Duodenal mucosa (tissue), 2 donors: ENCODE data around the gene PPP2CA.
A peak's percentile ranks its signal among the peaks of the same experiment; 100 is the strongest.
"Not testable (repeated sequence)": the region's sequence is repeated elsewhere in the genome, so short reads cannot be mapped to it uniquely, and the experiment has no call there.

Experiments used
- H3K27ac ChIP-seq: one replicate; pipeline ENCODE4 v1.7.0; 2013; ENCODE audit warnings: low read depth, low read length
- H3K27me3 ChIP-seq, 2 donors: one replicate each; pipeline ENCODE4 v1.7.0; 2013; ENCODE audit warnings: low read length in 2 of 2, control low read depth in 1 of 2; ENCODE audit not compliant: insufficient read depth in 2 of 2, control insufficient read depth in 1 of 2
- H3K36me3 ChIP-seq, 2 donors: one replicate each; pipeline ENCODE4 v1.7.0; 2013; ENCODE audit warnings: low read length in 2 of 2, control low read depth in 1 of 2; ENCODE audit not compliant: insufficient read depth in 2 of 2, control insufficient read depth in 1 of 2
- H3K4me1 ChIP-seq, 2 donors: one replicate each; pipeline ENCODE4 v1.7.0; 2013; ENCODE audit warnings: low read length in 2 of 2, control low read depth in 1 of 2; ENCODE audit not compliant: insufficient read depth in 2 of 2, control insufficient read depth in 1 of 2
- H3K4me3 ChIP-seq, 2 donors: one replicate each; pipeline ENCODE4 v1.7.0; 2013; ENCODE audit warnings: low read length in 2 of 2, low read depth in 1 of 2
- H3K9ac ChIP-seq, 2 donors: one replicate each; pipeline ENCODE4 v1.7.0; 2013; ENCODE audit warnings: low read length in 2 of 2, low read depth in 1 of 2
- H3K9me3 ChIP-seq, 2 donors: one replicate each; pipeline ENCODE4 v1.7.0; 2013; ENCODE audit warnings: low read length in 2 of 2, control low read depth in 1 of 2; ENCODE audit not compliant: control insufficient read depth in 1 of 2

The PPP2CA gene

DNA sequence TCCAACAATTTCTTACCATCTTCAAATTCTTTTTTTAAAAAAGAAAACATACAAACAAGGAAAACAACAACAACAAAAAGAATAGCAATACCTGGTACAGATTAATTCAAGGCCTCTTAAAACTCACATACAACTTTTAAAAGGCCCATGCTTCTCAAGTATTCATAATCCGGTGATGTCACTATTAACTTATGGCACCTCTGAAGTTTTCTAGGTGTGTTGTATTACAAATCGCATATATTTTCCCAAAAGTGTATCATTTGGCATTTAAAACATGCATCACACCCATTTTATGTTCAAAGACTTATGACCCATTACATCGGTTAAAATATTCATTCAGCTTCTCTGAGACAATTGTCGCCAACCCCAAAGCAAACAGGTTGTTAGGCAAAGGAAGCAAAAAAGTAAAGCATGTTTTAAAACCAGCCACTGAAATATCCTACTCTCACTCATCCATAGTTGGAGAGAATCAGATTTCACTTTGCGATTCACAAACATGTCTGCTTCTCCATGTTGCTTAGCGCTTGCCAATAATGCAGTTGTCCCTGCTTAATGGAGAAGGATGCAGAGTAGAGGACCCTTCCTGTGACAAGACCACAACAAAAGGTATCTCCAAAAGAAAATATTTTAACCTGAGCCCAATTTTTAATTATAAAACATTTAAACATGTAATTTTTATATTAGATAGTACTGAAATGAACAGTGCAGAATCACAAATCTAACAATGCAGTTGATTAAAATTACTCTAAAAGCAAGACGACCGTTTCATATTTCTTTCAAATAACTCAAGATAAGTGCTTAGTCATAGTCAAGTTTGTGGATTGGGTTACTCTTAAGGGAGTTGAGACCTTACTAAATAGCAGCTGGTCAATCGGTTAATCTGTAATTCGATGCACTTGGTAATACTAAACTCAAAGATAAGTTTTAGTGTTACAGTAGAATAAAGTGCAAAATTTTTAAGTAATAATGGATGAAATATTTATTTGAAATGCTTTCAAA, 50.7 kb downstream of the PPP2CA start:
- no peak overlapping the region for H3K27ac ChIP-seq
- peak overlapping the region; percentile 86 to 97 for H3K9ac ChIP-seq
- no peaks in the 10 kb centered on the region for H3K27me3 ChIP-seq
- H3K9me3 ChIP-seq, result no peaks in the 10 kb centered on the region
- H3K4me3 ChIP-seq, result peak overlapping the region; percentile 85 to 89
- H3K4me1 ChIP-seq, result peaks cover 28 to 40% of the 10 kb centered on the region in 2 donors
- H3K36me3 ChIP-seq, result peaks cover 8 to 31% of the 10 kb centered on the region in 2 donors

DNA sequence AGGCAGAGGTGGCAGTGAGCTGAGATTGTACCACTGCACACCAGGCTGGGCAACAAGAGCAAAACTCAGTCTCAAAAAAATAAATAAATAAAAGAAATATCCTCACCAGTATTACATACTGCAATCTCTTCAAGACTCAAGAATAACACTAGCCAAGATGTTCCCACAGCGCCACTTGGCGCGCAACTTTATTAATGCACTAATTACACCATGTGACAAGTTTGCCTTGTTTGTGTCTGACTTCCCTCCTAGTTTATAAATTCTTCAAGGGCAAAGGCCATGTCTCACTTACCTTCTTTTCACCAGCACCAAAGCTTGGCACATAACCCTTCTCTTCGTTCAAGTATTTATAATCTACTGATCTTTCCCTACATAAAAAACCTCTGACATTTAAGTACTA, 53.9 kb downstream of the PPP2CA start:
- Histone ChIP-seq H3K9me3 (no peaks in the 10 kb centered on the region), H3K9ac (no peak overlapping the region), H3K4me1 (peaks cover 19 to 30% of the 10 kb centered on the region in 2 donors), H3K4me3 (no peak overlapping the region), H3K27ac (no peak overlapping the region), H3K27me3 (no peaks in the 10 kb centered on the region), H3K36me3 (peaks cover 22 to 55% of the 10 kb centered on the region in 2 donors)

DNA sequence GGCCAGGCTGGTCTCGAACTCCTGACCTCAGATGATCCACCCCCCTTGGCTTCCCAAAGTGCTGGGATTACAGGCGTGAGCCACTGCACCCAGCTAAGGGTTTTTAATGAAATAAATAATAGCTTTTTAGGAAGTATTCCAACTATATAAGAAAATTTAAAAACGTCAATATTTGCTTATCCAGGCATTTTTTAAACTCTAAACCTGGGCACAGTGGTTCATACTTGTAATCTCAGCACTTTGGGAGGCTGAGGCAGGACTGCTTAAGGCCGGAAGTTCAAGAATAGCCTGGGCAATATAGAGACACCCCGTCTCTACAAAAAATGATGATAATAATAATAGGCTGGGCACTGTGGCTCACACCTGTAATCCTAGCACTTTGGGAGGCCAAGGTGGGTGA, 63.3 kb downstream of the PPP2CA start:
- Histone ChIP-seq H3K27ac (no peak overlapping the region), H3K9me3 (no peaks in the 10 kb centered on the region), H3K27me3 (no peaks in the 10 kb centered on the region), H3K4me3 (no peak overlapping the region), H3K9ac (no peak overlapping the region), H3K36me3 (peaks cover 34 to 77% of the 10 kb centered on the region in 2 donors), H3K4me1 (no peaks in the 10 kb centered on the region)

DNA sequence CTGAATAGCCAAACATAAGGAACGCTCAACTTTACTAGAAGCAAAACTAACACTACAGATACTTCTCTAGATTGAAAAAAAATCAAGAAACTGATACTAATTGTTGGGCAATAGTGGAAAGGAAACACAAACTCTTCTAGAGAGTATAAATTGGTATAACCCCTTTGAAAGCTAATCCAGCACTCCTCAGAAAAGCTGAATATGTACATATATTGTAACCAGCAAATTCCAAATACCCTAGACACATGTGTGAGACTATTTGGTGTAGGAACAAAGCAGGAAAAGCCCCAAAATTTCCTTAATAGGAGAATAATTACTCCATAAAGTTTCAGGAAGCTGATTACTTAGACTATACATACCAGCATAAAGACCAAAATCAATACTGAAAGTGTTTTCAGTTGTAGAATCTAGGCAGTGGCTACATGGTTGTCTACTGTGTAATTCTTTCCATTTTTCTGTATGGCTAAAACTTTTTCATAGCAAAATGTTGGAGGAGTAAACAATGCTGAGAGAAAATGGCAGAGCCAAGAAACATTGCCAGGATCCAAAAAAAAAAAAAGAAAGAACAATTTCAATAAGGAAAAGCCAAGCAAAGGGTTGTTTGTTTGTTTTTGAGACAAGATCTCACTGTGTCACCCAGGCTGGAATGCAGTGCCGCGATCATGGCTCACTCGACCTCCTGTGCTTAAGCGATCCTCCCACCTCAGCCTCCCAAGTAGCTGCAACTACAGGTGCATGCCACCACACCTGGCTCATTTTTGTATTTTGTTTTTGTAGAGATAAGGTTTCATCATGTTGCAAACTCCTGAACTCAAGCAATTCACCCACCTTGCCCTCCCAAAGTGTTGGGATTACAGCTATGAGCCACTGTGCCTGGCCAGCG, 64.1 kb downstream of the PPP2CA start:
- H3K27ac ChIP-seq, result no peak overlapping the region
- no peaks in the 10 kb centered on the region for H3K4me1 ChIP-seq
- no peaks in the 10 kb centered on the region for H3K9me3 ChIP-seq
- H3K36me3 ChIP-seq, result peaks cover 30 to 75% of the 10 kb centered on the region in 2 donors
- no peaks in the 10 kb centered on the region for H3K27me3 ChIP-seq
- H3K4me3 ChIP-seq, result no peak overlapping the region
- no peak overlapping the region for H3K9ac ChIP-seq

DNA sequence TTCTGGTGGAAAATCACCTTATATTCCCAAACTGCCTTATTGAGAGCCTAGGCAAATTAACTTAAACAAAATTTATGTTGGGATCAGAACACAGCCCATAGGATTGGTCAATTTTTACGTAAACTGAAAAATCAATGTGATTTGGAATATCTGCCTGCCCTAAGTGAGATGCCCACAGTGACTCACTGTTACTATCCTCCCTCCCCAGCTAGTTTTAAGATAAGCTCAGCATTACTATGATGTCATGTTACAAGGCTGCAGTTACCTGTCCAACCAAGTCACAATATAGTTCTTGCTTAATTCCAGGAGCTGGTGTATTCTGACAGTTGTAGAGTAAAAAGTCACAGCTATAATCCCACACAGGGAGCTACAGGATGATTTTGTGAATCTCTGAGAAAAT, 72.2 kb downstream of the PPP2CA start:
- Histone ChIP-seq H3K27me3 (no peaks in the 10 kb centered on the region), H3K9ac (no peak overlapping the region), H3K9me3 (no peaks in the 10 kb centered on the region), H3K4me3 (no peak overlapping the region), H3K4me1 (peaks cover 0 to 19% of the 10 kb centered on the region in 2 donors), H3K27ac (no peak overlapping the region), H3K36me3 (peaks cover 44 to 83% of the 10 kb centered on the region in 2 donors)

DNA sequence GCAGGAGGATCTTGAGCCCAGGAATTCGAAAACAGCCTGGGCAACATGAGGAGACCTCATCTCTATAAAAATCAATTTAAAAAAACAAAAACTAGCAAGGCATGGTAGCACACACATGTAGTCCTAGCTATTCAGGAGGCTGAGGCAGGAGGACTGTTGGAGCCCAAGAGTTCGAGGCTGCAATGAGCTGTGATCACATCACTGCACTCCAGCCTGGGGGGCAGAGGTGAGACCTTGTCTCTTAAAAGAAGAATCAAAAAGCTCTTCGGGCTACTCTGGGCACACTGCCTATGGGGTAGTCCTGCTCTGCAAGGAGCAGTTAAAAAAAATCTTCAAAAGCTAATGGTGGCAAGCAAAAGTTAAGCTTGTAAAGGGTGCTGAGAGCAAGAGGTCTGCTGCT, 72.6 kb downstream of the PPP2CA start:
- H3K36me3 ChIP-seq, result peaks cover 42 to 81% of the 10 kb centered on the region in 2 donors
- no peak overlapping the region for H3K27ac ChIP-seq
- no peaks in the 10 kb centered on the region for H3K9me3 ChIP-seq
- no peak overlapping the region for H3K9ac ChIP-seq
- no peaks in the 10 kb centered on the region for H3K27me3 ChIP-seq
- H3K4me3 ChIP-seq, result no peak overlapping the region
- peaks cover 0 to 19% of the 10 kb centered on the region in 2 donors for H3K4me1 ChIP-seq

DNA sequence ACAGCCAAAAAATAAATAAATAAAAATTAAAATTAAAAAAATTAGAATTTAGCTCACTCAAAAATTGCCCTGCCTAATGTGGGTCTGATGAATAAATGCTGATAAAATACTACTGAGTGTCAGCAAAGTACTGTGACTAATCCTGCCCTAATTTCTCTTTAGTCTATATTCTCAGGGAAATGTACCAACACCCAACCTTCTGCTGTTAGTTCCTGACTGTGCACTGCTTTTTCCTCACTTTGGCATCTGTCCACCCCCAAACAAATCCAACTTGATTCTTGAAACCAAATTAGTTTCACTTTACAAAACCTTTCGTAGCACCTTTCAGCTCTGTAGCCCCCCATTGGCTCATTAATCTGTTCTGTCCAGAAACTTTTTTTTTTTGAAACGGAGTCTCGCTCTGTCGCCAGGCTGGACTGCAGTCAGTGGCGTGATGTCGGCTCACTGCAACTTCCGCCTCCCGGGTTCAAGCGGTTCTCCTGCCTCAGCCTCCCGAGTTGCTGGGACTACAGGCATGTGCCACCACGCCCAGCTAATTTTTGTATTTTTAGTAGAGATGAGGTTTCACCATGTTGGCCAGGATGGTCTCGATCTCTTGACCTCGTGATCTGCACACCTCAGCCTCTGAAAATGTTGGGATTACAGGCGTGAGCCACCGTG, 73.6 kb downstream of the PPP2CA start:
- Histone ChIP-seq H3K4me1 (peaks cover 0 to 19% of the 10 kb centered on the region in 2 donors), H3K36me3 (peaks cover 35 to 72% of the 10 kb centered on the region in 2 donors)
- H3K27ac ChIP-seq, H3K9ac ChIP-seq, H3K4me3 ChIP-seq, H3K9me3 ChIP-seq, H3K27me3 ChIP-seq: not testable (repeated sequence)

DNA sequence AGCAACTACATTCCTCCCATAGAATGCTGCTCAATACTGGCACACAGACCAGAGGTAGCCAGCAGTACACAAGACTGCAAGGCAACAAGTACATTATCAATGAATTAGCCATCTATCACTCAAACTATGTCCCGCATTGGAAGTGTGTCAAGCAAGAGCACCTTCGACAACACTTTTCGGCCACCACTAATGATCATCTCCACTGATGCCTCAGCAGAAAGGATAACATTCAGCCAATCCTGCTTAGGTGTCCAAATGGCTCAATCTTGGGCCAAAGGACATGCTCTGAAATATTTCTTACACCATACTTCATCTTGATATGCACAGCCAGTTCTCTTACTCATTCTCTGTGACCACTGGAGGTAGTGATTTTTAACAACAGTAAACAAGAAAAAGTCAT, 74.2 kb downstream of the PPP2CA start:
- peaks cover 35 to 78% of the 10 kb centered on the region in 2 donors for H3K36me3 ChIP-seq
- no peak overlapping the region for H3K9ac ChIP-seq
- H3K4me3 ChIP-seq, result no peak overlapping the region
- peaks cover 0 to 24% of the 10 kb centered on the region in 2 donors for H3K4me1 ChIP-seq
- H3K27me3 ChIP-seq, result no peaks in the 10 kb centered on the region
- no peaks in the 10 kb centered on the region for H3K9me3 ChIP-seq
- no peak overlapping the region for H3K27ac ChIP-seq

DNA sequence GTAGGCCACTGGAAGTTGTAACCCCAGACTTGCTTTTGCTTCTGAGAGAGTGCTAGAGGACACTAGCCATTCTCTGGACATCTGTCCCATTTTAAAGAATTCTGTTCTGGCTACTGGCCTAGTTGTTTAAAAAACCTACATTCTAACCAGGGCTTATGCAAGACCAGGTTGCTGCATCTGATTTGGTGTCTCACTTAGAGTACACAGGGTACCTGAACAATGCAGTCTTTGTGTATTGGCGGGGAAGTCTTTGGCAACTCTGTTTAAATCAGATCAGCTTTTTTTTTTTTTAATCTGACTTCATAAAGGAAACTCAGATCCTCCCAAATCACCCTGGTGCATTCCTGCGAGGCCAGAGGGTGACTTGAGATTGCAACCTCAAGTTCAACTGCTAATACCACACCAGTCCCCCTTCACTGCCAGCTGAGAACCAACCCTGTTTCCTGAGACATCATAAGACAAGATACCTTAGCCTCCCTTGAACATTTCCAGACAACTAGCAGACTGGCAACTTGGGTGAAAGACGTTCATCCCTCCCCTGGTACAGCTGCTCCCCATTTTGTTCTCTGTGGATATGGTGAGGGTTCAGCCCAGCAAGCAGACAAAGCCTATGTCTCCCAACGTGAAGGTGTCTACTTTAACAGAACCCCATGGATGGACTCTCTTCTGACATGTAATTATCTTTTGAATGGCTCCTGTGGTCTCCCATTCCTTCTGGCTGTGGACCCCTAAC, 76.1 kb downstream of the PPP2CA start:
- Histone ChIP-seq H3K4me1 (peaks cover 0 to 24% of the 10 kb centered on the region in 2 donors), H3K27me3 (no peaks in the 10 kb centered on the region), H3K9ac (no peak overlapping the region), H3K36me3 (peaks cover 34 to 77% of the 10 kb centered on the region in 2 donors), H3K4me3 (no peak overlapping the region), H3K9me3 (no peaks in the 10 kb centered on the region), H3K27ac (no peak overlapping the region)
